Skin epidermis (tissue), 12 donors: ENCODE measurements around the gene MZT2B.
"Not testable (repeated sequence)": the region's sequence is repeated elsewhere in the genome, so short reads cannot be mapped to it uniquely, and the experiment has no call there.

Source experiments
- H3K27ac ChIP-seq, 21 experiments: fragments of 200-600 bp; sonication (generic) in 11 of 21; one replicate each; pipeline ENCODE4 v1.5.0; 2020; ENCODE audit warnings: mild to moderate bottlenecking in 3 of 21, inconsistent platforms in 2 of 21, moderate library complexity in 2 of 21
- H3K4me3 ChIP-seq, 7 experiments: fragments of 200-600 bp; sonication (generic) in 2 of 7; one replicate each; pipeline ENCODE4 v1.5.0; 2020; ENCODE audit warnings: inconsistent platforms in 2 of 7, mild to moderate bottlenecking in 2 of 7, moderate library complexity in 1 of 7

Gene MZT2B

DNA sequence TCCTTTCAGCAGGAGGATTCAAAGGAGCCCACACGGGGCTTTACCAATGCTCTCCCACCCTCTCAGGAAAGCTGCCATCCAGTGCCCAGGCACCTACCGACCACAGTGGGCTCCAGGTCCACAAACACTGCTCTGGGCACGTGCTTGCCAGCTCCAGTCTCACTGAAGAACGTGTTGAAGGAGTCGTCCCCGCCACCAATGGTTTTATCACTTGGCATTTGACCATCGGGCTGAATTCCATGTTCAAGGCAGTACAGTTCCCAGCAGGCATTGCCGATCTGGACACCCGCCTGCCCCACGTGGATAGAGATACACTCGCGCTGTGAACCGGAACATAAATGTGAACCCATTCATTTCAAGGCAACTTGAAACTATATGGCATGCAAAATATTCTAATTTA, 14.0 kb downstream of the MZT2B start:
- H3K4me3 ChIP-seq, H3K27ac ChIP-seq: not testable (repeated sequence)

DNA sequence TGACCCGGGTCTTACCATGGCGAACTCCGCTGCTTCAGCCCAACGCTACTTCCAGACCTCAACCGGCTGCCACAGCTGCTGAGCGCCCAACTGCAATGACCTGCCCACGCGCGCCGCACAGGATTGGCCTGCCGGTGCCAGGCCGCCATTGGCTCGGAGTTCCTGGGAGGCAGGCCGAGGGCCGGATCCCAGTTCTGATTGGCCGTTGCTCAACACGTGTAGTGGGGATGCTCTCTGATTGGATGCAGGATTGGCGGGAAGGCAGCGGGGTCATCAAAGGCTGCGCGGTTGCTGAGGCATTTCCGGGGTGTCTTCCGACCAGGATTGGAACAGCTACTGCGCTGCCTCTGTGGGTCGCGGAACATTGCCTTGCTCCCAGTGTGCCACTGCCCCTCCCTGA, 16.3 kb downstream of the MZT2B start, which contains the start of gene TUBA3E:
Gene TUBA3E (minus strand): TSS at position 97 of the 400 bp plus-strand sequence. CDS start 79 bp downstream, at position 18.
- no peak within 1 kb of the TSS for H3K4me3 ChIP-seq
- no peak within 1 kb of the TSS for H3K27ac ChIP-seq

DNA sequence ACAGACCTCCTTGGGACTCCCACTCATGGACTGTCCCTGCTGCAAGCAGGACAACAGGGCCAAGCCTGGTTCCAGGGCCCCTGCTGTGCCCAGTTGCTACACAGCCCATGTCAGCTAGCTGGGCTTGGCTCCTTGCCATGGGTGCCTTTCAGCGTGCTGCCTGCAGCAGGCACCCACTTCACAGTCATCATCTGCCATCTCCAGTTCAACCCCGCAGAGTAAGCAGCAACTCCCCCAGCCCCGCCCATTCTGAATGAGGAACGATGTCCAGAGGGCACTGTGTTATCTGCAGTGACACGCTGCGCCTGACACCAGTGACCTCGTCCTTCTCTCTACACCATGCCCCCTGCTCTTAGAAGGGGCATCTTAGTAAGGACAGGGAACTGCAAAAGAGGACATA, 20.5 kb downstream of the MZT2B start:
- H3K27ac ChIP-seq, H3K4me3 ChIP-seq: not testable (repeated sequence)

DNA sequence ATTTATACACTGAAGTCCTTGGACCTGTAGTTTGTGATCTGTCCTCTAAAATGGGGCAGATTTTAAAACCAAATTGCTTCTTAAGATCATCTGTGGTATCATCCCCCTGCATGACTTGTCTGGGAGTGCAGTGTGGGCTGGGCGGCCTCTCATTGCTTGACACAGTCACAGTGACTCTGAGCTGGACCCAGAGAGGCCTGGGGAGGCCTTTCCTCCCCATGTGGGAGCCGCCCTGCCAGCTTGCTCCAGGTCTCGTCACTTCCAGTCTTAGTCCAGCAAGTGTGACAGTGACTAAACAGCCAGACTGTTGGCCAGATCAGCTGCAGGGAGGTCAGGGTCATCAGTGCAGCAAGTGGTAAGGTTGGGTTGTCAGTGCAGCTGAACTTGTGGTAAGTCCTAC, 21.1 kb downstream of the MZT2B start:
- not testable (repeated sequence) for H3K4me3 ChIP-seq, H3K27ac ChIP-seq

DNA sequence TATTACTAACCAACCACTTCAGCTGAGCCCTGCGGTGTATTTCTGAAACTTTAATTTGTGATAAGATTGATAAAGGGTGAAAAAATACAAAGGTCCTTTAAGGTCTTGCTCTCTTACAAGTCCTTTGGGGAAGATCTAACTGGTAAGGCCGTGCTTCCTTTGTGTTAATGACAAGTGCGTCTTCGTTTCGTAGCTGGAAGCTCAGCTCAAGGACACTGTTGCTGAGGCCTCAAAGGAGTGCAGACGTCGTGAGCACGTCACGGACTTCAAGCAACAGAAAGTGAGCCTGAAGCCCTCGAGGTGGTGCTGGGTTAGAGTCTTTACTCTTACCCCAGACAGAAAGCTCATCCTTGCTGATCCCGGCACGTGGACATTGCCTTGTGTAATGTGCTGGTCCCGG, 25.0 kb downstream of the MZT2B start:
- H3K4me3 ChIP-seq, H3K27ac ChIP-seq: not testable (repeated sequence)

DNA sequence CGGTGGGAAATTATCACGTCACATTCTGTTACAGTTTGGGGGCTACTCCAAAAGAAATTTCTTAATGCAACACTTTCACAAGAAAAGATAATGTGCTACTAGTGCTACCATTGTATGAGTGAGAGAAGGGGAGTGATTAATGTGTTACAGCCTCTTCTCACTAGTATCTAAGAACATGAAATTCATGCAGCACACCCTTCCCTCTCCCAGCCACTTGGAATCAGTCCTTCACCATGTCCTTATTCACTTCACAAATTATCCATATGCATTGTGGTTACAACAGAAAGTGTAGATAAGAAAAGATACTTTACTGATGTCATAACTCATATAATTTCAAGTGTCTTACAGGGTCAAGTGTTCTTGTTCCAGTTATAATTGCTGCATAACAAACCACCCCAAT, 37.1 kb downstream of the MZT2B start:
- H3K27ac ChIP-seq, H3K4me3 ChIP-seq: not testable (repeated sequence)

DNA sequence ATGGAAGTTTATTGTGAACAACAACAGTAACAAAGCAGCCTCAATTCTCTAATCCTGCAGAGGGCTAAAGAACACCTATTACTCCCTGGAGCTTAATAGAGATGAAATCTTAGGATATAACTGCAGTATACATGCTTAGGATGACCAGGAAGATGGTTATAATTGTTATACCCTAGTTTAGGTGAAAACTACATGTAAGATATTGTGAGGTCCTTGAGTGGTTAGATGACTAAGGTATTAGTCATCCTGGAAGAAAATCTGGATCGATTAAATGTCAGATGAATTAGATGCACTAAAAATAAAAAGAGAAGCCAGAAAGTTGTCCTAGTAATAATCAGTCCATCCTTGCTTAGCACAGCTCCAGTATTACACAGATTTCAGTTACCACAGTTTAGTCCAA, 38.4 kb downstream of the MZT2B start:
- not testable (repeated sequence) for H3K4me3 ChIP-seq, H3K27ac ChIP-seq

DNA sequence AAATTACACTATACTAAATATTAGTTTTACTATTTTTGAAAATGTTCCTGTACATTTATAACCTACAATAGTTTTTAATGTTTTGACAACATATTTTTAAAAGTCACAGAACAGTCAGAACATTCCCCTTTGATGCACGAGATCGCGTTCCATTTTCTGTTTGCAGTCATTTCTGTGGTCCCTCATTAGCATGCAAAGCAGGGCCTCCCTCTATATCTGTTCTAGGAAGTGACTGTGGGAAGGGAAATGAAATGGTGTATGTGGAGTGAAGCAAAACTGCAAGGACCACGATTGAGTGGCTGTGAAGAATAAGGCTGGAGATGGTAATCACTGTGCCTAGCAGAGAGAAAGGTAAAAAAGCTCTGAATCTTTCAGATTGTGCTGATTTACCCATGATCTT, 40.5 kb downstream of the MZT2B start:
- H3K27ac ChIP-seq, H3K4me3 ChIP-seq: not testable (repeated sequence)

DNA sequence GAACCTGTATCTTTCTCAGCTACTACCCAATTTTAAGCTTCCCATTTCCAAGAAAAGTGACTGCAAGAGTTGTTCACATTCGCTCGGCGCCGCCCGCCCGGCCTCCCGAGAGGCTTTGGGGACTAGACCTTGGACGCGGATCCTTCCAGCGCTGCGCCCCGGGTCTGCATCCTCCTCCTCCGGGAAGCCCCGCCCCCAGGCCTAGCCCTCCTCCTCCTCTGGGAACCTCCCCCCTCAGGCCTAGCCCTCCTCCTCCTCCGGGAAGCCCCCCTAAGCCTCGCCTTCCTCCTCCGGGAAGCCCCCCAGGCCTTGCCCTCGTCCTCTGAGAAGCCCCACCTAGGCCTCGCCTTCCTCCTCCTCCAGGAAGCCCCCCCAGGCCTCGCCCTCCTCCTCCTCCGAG, 45.9 kb downstream of the MZT2B start:
- H3K4me3 ChIP-seq, H3K27ac ChIP-seq: not testable (repeated sequence)

DNA sequence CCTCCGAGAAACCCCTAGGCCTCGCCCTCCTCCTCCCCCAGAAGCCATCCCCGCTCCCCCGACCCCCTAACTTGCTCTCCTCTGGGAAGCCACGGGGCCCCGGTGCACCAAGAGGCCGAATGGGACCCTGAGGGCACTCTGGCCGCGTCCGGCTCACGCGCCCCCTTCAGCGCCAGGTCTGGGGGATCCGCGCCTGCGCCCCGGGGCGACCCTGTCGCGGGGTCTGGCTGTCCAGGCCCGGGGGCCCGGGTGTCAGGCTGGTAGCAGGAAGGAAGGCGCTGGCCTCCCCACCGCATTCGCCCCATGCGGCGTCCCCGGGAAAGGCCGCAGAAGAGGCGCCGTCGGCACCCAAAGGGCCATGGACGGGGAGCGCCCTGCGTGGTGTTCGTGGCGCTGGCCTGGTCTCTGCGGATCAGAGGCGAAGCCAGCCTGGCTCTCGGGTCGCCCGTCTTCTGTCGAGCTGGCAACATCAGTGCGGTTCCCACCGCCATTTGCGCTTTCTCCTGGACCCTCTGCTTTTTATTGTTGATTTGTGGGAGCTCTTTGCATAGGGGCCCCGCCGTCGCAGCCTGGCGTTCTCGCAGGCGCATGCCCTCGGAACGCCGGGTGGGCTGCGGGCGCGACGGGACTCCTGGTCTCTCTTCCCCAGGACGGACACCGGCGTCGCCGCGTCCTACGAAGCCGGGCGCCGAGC, 46.6 kb downstream of the MZT2B start:
- not testable (repeated sequence) for H3K4me3 ChIP-seq, H3K27ac ChIP-seq

DNA sequence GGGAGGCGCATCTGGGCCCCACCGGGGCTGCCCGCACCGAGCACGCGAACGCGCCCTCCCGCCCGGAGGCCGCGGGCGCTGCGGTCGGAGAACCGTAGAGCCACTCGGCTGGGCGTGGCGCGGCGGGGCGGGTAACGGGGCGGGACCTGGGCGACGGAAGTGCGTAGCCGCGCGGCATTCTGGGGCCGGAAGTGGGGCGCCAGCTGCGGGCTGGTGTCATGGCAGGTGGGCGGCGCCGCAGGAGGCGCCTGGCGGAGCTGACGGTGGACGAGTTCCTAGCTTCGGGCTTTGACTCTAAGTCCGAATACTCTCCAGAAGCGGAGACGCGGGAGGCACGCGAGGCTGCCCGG, 47.1 kb downstream of the MZT2B start:
- H3K4me3 ChIP-seq, H3K27ac ChIP-seq: not testable (repeated sequence)

DNA sequence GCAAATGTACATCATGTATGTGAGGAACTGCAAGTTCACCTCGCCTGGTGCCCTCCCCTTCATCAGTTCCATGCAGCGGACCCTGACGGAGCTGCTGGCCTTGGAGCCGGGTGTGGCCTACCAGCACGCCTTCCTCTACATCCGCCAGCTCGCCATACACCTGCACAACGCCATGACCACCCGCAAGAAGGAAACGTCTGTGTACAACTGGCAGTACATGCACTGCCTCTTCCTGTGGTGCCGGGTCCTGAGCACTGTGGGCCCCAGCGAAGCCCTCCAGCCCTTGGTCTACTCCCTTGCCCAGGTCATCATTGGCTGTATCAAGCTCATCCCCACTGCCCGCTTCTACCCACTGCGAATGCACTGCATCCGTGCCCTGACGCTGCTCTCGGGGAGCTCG, 48.3 kb downstream of the MZT2B start:
- H3K27ac ChIP-seq, H3K4me3 ChIP-seq: not testable (repeated sequence)

DNA sequence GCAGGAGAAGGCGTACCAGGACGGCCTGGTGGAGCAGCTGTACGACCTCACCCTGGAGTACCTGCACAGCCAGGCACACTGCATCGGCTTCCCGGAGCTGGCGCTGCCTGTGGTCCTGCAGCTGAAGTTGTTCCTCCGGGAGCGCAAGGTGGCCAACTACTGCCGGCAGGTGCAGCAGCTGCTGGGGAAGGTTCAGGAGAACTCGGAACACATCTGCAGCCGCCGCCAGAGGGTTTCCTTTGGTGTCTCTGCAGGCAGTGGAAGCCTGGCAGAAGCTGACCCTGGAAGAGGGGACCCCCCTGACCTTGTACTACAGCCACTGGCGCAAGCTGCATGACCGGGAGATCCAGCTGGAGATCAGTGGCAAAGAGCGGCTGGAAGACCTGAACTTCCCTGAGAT, 48.8 kb downstream of the MZT2B start:
- H3K4me3 ChIP-seq, H3K27ac ChIP-seq: not testable (repeated sequence)

DNA sequence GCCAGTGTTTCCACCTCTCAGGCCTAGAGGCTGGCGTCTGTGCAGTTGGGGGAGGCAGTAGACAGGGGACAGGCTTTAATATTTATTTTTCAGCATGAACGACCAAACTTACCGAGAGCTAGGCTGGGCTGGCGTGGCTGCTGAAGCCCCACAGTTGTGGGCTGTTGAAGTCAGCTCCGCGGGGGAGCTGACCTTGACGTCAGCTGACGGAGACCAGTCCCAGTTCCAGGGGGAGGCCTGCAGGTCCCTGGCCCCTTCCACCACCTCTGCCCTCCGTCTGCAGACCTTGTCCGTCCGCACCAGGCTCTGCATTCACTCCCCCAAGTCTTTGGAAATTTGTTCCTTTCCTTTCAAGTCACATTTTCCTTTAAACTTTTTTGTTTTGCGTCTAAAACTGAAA, 49.6 kb downstream of the MZT2B start:
- H3K4me3 ChIP-seq: no peak overlapping the region
- H3K27ac ChIP-seq: no peak overlapping the region

DNA sequence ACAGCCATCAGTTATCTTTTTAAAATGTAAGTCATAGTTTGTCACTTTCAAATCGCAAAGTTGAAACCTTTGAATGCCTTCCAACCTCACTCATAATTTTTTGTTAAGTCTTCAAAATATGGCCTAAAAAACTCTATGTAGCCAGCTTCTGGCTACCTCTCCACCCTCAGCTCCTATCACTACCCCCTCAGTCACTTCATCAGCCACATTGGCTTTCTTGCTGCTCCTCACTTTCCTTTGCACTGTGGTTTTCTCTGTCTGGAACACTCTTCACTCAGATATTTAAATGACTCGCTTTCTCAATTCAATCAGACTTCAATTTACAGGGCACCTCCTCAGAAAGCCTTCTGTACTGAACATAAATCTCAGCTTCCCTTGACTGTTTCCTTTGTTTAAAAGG, 51.0 kb downstream of the MZT2B start:
- H3K27ac ChIP-seq, H3K4me3 ChIP-seq: not testable (repeated sequence)

DNA sequence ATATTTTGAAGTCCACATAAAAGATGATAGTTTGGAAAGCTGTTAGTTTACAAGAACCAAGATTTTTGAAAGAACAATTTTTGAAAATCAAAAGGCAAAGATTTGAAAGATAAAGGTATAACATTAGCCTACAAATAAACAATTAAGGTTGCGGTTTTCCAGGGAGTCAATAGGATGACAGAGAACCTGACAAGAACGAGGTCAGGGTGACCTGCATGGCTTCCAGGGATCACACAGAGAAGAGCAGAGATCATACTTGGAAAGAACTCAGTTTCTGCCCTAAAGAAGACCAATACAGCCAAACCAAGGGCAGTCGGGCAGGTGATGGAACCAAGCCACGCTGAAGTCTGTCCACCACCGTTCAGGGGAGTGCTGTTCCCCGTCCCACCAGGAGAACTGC, 57.5 kb downstream of the MZT2B start:
- not testable (repeated sequence) for H3K27ac ChIP-seq

More for the DNA sequence above, 57.5 kb downstream of the MZT2B start:
- not testable (repeated sequence) for H3K4me3 ChIP-seq
